GM21423 (cell line): ENCODE results near the gene DOK1.

ENCODE experiments used
- ATAC-seq: cut with Tn5 transposase; IDR thresholded peaks from one replicate; pipeline ENCODE4 v1.9.1; 2021; ENCODE audit warnings: mild to moderate bottlenecking, moderate library complexity; ENCODE audit not compliant: unreplicated experiment

The DOK1 gene

GRCh38 chr2:74597410-74597809 is 42.9 kb downstream of the DOK1 start:
- ATAC-seq = no peak

- no peak for ATAC-seq
These were observed 45.2 kb downstream of the DOK1 start for GRCh38 chr2:74599676-74600075.

DNA sequence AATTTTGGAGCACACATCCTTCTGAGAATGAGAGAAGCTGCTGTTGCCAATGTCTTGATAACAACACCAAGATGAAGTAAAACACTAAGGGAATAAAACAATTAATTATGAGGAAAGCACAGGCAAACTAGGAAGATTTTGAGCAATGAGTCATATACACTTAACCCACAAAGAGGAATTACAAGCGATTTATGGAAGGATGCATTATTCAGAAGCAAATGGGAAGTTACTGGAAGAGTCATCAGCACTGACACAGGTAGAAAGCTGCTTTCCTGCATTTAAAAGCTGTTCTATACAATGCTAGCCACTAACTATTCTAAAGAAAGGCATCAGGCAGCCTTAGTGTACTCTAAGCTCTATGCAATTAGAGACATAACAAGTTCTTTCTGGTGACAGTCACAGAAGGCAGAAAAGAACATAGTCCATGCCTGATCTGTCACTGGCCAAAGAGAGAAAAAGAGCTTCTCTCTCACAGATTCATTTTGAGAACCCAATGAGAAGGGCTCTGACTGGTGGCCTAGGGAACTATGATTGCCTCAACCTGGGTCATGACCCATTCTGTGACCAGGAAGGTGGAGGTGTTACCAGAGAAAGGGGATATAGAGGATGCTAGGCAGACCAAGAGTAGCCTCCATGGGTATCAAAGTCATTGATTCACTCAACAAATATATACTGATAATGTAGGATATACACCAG is 48.2 kb downstream of the DOK1 start:
- ATAC-seq = no peak

- no peak for ATAC-seq
These were observed 48.9 kb downstream of the DOK1 start for GRCh38 chr2:74603282-74604000.

DNA sequence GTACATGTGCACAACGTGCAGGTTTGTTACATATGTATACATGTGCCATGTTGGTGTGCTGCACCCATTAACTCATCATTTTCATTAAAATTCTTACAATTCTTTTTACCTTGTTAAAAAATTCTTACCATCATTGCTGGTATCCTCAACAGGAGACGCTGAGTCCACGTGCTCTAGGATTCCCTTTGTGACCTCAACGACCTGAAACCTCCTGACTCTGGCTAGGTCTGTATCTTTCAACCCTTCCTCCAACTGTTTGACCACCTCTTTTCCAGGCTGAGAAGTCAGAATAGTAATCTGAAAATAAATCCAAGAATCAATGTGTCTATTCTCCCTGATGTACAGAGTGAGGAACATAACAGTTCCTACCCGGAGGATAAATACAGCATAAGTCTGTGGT is 52.4 kb downstream of the DOK1 start:
- ATAC-seq = no peak
